Ammon's horn (tissue), 1 donor: ENCODE measurements around the gene PM20D2.

Experiments
- DNase-seq: peaks from one replicate; pipeline ENCODE4 v3.0.0-alpha.2; 2016; ENCODE audit warnings: low spot score

PM20D2 gene

DNA sequence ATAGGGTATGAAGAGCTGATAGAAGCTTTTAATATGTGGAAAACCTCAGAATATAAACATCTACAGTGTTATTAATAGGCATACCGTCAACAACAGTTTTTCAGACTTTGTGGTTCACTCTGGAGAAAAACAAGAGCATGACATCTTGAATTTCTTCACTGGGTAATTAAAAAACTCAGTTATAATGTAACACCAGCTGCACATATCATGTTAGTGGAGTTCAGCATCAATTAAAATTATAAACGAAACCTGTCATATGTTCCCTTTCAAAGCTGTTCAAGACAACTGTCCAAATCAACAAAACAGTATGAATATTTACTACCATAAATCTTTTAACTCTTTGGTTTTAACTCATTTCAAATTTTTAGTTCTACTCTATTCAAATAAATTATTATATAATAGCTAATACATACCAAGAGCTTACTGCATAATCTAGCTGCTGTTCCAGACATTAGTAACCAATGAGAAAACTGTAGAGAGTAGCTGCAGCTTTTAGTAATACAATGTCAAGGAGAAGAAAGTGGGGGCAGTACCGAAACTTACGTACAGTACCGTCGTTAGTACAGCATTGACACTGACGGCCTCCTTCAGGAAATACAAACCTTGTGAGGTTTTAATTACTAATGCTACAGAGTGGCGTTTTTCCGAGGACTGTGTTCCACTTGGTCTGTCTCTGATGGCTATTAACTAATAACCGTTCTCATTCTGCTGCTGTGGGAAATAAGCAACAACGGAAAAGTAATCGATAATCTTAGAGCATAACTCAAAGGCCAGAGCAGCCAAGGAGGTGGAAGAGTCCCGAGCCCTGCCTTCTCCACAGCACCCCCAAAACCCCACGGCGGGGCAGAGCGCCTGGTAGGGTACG lies 532 bp upstream of the PM20D2 start:
- DNase-seq: peak; percentile 32

DNA sequence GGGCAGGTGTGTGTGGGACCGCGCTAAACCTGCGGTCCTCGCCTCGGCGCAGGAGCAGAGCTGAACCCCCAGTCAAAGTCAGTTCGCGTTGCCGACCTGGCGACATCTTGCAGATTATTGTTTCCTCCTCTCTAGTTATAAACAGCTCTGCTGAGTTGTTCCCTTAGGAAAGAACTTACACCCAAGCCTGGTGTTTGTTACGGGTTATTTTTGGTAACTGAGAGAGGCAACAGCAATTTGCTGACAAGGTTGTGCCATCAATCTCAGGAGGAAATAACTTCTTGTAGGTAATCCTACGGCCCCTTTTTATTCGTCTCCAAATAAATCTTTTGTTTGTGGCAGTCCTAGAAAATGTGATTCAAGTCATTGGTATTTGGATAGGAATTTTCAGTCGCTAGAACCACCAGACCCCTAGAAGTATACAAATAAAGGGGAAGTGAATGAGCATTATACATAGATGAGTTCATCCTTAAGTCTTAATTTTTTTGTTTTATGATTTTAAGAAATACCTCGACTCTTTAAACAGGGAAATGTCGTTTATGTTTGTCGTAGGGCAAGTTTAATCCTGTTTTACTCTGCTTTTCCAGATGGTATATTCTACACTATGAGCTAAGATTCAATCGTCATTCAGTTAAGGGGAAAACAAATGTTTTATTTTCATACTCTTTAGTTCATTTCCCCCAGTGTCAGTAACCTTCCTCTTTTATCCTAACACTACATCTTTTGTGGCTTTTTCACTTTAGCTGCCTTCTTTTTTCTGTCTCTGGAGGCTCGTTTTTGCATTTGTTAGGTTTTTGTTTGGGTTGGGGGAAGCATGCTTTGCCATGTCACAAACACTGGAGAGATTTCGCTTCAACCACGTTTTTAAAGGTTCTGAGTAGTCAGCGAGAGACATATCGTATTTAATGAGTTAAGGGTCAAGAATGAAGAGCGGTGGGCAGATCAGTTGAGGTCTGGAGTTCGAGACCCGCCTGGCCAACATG lies 1.2 kb downstream of the PM20D2 start:
- DNase-seq: peak; percentile 16

DNA sequence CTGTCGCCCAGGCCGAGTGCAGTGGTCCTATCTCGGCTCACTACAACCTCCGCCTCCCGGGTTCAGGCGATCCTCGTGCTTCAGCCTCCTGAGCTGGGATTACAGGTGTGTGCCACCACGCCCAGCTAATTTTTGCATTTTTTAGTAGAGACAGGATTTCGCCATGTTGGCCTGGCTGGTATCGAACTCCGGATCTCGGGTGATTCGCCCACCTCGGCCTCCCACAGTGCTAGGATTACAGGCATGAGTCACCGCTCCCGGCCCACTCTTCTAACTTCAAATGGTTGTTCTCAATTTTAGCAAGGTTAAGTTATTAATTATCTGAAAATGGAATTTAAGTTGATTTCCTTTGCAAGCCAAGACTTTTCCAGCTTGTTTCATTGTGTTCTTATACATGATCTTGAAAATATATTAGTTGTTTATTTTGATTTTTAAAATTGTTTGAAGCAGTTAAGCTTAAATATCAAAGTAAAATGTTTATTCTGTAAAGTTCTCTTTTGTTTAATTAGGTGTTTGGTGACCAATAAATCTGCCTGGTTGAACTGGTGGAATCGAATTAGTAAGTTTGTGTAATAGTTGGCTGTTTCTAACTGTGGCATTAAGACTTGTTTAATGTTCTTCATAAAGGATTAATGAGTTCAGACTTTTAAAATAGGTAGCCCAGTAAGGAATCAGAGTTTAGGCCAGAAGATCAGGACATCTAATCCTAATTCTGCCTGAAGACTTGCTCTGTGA lies 2.3 kb downstream of the PM20D2 start:
- no peak for DNase-seq

DNA sequence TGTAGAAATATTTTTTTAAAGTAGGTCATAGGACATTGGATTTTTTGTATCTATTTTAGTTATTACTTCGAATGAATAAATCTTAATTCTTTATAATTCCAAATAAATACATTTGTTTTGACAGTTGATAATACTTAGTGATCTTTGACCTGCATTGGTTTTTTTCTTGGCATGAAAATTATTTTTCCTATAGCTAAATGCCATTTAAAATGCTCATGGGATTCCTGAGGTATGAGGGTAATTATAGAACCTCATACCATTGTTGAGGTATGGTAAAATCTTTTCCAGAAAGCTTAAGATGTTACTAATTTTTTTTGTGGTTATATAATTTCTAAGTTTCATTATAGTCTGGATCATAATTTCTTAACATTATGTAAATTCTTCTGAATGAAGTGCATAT lies 8.3 kb downstream of the PM20D2 start:
- no peak for DNase-seq

DNA sequence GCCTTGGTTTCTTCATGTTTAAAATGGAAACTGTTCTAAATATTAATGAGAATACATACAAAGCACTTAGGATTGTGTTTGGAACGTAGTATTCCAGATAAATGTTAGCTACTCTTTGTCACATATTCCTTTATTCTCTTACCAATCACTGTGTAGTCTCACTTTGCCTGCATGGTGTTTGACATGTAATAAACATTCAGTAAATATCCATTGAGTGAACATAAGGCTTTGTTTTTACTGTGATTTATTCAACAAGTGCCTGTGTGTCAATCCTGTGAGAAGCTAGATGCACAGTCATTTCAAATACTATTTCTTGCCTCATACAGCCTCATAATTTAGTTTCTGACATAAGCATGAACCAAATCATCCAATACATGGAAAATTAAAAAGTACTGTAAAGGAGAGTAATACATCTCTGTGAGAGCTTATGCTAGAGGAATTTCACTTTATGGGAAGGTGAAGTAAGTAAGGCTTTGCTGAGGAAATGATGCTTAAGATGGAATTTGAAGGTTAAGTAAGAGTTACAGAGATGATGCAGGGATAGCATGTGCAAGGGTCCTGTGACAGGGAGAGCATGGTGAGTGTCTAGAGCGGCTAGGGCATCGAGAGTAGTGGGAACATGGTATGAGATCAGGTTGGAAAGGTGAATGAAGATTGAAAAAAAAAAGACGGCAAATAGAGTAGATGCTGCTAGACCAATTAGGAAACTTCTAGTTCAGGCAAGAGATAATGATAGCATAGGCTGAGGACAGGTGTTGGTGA lies 14.7 kb downstream of the PM20D2 start:
- DNase-seq: no peak

DNA sequence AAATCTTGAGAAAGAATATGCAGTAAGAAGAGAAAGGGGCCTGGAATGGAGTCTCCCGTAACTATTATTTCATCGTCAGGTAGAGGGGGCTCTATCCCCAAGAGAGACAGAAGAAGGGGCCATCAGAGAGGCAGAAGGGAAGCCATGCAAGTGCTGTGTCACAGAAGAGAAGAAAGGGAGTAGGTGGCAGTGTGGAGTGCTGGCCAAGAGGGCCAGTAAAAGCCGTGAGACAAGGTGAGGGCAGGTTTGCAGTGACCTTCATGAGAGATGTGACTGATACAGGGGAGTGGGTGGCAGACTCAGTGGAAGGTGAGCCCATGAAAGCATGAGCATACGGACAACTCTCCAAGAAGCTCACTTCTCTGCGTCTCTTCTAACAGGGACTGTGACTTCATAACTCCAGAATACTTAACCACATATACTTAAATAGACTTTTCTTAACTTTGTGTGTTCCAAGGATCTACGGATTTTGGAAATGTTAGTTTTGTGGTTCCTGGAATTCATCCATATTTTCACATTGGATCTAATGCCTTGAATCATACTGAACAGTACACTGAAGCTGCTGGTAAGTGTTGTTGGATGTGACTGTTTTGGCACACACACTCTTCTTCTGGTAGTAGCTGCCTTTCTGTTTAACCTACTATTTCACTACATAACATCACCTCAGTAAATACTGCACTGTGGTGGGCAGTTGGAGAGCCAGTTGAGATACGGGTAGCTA lies 15.6 kb downstream of the PM20D2 start:
- no peak for DNase-seq

DNA sequence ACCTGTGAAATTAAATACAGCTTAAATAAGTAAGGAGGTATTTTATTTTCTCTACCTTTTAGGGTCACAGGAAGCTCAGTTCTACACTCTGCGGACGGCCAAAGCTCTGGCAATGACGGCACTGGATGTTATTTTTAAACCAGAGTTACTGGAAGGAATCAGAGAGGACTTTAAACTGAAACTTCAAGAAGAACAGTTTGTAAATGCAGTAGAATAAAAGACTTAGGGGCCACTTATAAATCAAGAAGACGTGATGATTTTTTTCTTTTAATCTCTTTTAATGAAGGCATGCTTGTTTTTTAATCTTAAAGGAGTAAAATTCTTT lies 16.2 kb downstream of the PM20D2 start:
- DNase-seq: no peak

DNA sequence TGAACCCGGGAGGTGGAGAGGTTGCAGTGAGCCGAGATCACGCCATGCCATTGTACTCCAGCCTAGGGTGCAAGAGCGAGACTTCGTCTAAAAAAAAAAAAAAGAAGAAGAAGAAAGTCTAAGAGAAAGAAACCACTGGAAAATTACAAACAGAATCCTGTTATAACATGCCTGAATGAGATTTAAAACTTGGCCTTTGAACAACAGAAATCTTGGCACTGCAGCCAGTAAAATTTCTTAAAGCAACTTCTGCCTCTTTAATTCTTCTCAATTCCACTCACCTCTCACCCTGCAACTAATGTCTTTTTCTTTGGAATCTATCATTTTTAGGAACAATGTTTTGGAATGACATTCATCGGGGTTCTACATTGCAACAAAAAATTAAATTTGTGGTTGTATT lies 26.3 kb downstream of the PM20D2 start:
- no peak for DNase-seq

DNA sequence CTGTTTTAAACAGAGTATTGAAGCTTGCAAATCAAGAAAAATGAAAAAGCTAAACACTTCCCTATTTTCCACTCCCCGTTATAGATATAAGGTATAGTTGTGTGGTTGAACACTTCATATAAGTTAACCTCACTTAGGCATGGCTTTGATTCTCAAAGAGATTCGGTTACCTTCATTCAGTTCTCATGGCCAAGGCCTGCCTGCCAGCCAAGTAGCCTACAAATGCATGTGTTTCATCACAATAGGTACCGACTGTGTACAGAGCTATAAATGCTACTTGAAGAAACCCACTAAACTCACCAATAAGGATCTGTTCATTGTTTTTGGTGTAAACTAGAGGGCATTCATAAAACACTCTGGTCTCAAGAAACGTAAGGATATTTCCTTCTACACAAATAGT lies 27.8 kb downstream of the PM20D2 start:
- DNase-seq: no peak

DNA sequence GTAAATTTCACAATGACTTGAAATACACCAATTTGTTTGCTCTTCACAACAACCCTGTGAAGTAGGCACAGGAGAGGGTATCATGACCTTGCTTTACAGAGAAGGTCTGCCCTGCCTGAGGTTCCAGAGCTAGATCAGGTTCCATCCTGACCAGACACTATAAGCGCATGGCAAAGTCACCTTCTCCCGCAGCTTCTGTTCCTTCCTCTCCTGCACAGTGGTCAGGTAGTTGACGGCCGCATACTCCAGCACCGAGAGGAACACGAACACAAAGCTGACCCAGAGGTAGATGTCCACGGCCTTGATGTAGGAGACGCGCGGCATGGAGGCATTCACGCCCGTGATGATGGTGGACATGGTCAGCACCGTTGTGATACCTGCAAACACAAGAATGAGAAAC lies 34.3 kb downstream of the PM20D2 start:
- DNase-seq: no peak

DNA sequence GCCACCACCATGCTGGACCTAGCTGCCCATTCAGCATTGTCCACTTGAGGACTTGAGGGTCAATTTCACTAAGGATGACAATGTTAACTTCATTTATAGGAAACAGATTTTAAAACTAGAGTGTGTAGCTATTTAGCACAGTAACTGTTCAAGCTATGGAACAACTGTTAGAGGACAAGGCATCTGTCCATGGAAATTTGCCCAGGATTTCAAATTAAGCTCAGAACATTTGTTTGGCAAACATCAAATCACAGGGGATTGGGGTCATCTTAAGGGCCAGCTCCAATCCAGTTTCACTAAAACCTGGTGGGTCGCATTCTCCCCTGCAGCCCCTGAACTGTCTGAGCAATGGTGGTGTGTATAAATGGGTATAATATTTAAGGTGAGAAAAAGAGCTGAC lies 35.1 kb downstream of the PM20D2 start:
- DNase-seq: no peak

DNA sequence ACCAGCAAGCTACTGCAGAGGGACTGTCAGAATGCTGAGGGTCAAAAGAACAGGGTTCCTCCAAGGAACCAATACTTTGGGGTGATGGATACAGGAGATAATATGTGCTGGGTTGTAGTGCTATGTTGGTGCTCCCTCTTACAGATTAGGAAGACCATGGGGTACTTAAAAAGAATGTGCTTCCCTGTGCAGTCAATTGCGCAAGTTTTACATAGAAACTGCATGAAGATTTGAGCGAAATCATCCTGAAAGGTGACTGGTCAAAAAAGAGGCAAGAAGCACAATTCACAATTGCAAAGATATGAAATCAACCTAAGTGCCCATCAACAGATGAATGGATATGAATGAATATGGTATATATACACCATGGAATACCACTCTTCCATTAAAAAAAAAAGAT lies 37.4 kb downstream of the PM20D2 start:
- DNase-seq: no peak

DNA sequence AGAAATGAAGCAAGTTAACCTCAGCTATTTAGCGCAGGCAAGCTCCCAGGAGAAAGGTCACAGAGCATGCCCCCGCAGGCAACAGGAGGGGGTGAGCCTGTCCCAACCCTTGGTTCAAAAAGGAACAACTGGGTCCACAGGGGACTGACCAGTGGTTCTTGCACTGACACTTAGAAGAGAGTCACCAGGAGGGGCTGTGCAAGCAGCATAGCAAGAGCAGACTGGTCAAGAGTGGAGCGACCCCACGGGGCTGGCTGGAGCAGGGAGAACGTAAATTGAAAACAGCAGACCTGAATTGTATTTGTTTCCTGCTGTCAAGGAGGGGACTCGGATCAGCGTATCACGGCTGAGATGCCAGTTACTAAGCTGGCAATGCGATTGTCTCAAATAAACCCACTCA lies 38.5 kb downstream of the PM20D2 start:
- DNase-seq: no peak

DNA sequence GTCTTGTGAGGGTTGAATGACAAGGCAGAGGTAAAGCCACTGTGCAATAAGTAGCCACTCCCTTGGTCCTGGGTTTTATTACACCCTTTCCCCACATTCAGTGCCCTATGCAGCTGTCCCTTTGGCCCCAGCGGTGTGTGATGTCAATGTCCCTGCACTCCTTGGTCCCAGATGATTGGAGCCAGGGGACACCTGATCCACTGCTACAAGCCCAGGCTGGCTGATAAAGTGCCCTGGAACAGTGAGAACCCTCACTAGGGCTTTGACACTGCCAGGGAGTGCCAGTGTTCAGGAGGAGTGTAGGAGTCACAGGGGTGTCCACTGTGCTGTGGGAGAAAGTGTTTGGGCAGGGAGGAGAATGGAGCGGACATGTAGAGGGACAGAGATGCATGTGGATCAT lies 40.9 kb downstream of the PM20D2 start:
- no peak for DNase-seq

DNA sequence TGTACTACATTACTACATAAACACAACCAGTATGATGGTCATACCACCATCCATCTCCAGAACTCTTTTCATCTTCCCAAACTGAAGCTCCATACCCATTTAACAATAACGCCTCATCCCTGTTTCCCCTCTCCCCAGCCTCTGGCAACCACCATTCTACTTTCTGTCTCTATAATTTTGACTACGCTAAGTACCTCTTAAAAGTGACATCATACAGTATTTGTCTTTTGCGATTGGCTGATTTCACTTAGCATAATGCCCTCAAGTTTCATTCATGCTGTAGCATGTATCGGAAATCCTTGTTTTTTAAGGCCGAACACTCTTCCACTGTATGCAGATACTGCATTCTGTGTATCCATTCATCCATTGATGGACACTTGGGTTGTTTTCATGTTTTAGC lies 41.6 kb downstream of the PM20D2 start:
- no peak for DNase-seq

DNA sequence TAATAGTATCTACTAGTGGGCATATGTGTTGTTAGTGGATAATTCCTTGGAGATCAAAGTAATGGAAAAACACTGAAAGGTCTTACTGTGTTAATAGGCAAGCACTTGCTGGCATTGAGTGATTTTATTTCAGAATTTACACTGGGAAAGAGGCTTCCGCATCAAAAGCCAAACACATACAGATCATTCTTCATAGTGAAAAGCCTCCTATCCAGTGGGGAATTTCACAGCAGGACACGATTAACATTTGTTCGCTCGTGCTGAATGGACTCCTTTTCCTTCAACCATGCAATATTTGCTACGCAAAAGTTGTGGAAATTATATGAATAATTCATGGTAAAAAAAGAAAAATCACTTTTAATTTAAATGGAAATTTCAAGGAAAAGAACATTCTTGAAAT lies 44.9 kb downstream of the PM20D2 start:
- no peak for DNase-seq

DNA sequence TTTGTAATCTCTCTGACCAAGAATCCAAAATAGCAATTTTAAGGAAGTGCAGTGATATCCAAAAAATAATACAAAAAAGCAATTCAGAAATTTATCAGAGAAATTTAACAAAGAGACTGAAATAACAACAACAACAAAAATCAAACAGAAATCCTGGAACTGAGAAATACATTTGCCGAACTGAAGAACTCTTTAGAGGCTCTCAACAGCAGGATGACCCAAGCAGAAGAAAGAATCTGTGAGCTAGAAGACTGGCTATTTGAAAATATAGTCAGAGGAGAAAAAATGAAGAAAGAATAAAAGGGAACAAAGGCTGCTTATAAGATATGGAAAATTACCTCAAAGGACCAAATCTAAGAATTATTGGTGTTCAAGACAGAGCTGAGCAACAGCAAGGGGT lies 48.7 kb downstream of the PM20D2 start:
- no peak for DNase-seq

DNA sequence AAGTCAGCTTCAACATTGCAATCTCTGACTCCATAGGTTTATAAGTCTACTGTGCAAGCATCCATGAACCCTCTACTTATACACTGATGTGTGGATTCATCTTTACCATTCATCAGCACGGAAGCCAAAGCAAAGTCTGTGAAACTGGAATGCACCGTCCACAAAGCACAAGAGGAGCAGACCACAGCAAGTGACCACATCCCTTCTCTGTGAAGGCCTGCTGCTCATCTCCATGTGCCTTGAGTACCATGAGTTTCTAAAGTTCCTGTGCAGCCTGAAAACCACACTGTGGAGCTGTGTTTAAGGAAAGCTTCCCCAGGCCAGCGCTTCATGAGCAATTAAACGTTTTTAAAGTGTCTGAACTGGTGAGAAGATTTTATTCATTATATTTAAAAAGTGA lies 51.3 kb downstream of the PM20D2 start:
- DNase-seq: no peak

DNA sequence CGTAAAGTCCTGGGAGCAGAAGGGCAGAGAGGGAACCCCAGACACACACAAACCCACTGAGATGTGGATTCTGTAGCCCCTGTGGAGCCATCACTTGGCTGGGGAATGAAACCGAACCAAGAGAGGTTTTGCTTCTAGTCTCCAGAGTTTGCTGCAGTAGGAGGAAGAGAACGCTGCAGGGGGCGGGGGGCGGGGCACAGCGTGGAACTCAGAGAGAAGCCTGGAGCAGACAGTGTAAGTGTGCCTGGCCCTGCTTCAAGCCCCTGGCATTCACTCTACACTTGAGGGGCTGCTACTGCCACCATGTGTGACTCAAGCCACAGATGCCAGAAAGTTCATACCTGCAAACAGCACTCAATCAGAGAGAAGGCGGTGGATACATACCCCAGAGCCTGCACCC lies 52.4 kb downstream of the PM20D2 start:
- no peak for DNase-seq

DNA sequence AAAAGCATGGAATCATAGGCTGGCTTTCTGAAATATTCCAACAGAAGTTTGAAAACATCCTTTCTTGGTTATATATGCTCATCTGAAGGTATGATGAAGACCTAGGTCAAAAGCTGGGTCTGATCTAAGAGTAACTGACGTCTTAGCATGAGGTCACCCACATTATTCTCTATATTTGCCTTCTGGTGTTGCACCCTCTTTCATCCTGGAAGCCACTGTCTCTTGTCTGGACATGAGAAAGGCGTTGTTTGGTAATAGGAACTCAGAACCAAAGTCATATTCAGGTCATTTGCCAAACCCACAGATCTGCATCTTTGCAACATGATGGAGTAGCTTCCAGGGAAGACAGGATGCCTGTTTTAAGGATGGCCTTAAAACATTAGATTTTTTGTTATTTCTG lies 53.7 kb downstream of the PM20D2 start:
- no peak for DNase-seq

DNA sequence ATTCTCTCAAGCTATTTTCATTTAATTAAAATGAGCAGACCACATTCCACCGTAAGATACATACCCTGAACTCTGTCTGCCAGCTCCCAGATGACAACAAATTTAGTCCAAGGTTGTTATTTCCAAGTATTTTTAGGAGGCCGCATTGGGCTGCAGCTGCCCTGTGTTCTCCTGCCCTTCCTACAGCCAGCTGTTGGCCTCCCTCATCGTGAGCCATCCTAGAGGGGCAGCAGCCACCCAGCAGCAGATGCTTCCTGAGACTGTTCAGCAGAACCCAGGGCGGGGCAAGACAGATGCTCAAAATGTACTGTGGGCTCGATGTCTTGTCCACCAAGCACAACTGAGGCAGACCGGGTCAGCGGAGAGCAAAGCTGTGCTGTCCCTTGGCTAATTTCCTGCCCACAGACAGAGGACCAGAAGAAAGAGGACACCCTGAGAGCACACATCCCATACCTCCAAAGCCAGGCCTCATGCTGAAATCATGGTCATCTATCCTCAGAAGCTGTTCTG lies 54.9 kb downstream of the PM20D2 start:
- no peak for DNase-seq
